Astrocyte of the cerebellum (primary cell): ENCODE results near the gene APLP1.

ENCODE experiments used
- DNase-seq: peaks from one replicate; pipeline ENCODE4 v3.0.0-alpha.2; 2011; ENCODE audit warnings: low read depth
- H3K4me3 ChIP-seq: 2 replicates; pipeline ENCODE4 v1.5.1; 2011; ENCODE audit warnings: mild to moderate bottlenecking, low read depth, low read length, moderate library complexity
- in situ Hi-C: cut with HindIII; loops from 2 replicates; pipeline ENCODE4 v1.10.0; 2017; ENCODE audit warnings: low sequenced_read_pairs
- TF ChIP-seq, protein P1 (sequence below): IDR thresholded peaks from 2 replicates; pipeline ENCODE4 v1.5.1; 2012; ENCODE audit warnings: low read length, low read depth, moderate library complexity, mild to moderate bottlenecking; ENCODE audit errors: missing control alignments

The APLP1 gene

DNA sequence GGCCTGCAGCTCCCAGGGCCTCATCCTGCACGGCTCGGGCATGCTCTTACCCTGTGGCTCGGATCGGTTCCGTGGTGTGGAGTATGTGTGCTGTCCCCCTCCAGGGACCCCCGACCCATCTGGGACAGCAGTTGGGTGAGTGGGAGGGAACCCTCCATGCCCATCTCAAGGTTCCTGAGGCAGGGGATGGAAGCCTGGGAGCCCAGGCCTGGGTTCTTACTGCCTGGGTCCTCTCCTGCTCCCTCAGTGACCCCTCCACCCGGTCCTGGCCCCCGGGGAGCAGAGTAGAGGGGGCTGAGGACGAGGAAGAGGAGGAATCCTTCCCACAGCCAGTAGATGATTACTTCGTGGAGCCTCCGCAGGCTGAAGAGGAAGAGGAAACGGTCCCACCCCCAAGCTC, 3.2 kb downstream of the APLP1 start:
- H3K4me3 ChIP-seq: no peak overlapping the region
- DNase-seq: no peak
- TF ChIP-seq, protein P1, sequence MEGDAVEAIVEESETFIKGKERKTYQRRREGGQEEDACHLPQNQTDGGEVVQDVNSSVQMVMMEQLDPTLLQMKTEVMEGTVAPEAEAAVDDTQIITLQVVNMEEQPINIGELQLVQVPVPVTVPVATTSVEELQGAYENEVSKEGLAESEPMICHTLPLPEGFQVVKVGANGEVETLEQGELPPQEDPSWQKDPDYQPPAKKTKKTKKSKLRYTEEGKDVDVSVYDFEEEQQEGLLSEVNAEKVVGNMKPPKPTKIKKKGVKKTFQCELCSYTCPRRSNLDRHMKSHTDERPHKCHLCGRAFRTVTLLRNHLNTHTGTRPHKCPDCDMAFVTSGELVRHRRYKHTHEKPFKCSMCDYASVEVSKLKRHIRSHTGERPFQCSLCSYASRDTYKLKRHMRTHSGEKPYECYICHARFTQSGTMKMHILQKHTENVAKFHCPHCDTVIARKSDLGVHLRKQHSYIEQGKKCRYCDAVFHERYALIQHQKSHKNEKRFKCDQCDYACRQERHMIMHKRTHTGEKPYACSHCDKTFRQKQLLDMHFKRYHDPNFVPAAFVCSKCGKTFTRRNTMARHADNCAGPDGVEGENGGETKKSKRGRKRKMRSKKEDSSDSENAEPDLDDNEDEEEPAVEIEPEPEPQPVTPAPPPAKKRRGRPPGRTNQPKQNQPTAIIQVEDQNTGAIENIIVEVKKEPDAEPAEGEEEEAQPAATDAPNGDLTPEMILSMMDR: no peak
- in situ Hi-C loops: no loop called here

DNA sequence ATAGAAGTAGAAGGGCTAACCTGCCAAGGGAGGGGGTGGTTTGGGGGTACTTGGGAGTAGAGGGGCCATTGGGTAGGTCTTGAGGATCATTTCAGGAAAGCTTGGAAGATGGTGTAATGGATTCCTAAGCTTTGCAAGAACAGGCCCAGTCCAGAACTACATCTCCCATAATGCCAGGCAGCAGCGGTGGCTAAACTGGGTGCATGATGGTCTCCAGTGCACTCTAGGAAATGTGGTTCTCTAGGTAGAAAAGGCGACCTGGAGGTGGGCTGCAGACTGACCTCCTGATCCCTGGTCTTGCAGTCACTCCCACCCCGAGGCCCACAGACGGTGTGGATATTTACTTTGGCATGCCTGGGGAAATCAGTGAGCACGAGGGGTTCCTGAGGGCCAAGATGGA, 3.8 kb downstream of the APLP1 start:
- H3K4me3 ChIP-seq: no peak overlapping the region
- in situ Hi-C loops: no loop called here
- no peak for DNase-seq
- TF ChIP-seq, protein P1: no peak

DNA sequence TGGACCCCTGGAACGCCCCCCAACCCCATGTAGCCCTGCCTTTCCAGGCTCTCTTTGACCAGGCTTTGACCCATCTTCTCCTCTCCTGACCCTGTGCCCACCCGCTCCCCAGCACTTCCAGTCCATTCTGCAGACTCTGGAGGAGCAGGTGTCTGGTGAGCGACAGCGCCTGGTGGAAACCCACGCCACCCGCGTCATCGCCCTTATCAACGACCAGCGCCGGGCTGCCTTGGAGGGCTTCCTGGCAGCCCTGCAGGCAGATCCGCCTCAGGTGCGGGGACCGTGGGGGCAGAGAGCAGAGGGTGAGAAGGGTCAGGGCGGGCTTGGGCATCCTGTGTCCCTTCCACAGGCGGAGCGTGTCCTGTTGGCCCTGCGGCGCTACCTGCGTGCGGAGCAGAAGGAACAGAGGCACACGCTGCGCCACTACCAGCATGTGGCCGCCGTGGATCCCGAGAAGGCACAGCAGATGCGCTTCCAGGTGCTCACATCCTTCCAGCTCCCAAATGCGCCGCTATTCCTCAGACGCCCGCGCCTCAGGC, 6.1 kb downstream of the APLP1 start:
- DNase-seq: no peak
- H3K4me3 ChIP-seq: no peak overlapping the region
- in situ Hi-C loops: no loop called here
- TF ChIP-seq, protein P1: no peak

DNA sequence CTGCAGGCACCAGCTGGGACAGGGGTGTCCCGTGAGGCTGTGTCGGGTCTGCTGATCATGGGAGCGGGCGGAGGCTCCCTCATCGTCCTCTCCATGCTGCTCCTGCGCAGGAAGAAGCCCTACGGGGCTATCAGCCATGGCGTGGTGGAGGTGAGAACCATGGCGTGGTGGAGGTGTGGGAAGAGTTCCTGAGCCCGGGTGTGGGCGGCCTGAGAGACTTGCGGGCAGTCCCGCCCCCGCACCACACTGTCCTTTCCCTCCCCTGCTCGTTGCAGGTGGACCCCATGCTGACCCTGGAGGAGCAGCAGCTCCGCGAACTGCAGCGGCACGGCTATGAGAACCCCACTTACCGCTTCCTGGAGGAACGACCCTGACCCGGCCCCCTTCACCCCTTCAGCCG, 10.7 kb downstream of the APLP1 start:
- in situ Hi-C loops: no loop called here

DNA sequence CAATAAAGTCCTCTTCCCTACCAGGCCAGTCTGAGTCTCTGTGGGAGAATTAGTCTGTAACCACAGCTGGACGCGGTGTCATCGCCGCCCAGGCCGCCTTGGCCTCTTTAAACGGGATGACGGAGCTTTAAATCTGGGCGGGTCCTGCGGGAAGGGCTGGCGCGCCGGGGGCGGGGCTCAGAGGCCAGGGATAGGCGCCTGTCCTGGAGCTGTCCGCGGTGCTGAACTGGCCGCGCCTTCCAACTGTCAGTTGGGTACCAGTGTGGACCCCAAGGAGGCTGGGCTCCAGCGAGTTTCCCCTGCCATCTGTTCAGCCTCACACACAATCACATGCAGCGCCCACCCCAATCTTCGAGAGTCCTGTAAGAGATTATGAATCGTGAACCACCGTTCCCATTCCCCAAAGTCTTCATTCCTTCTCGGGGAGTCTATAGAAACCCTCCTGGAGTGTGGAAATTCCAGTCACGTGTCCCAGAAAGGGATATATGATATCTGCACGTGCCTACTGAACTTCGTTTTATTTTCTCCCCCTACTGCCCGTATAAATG, 11.5 kb downstream of the APLP1 start:
- in situ Hi-C loops: no loop called here
- TF ChIP-seq, protein P1: no peak
- peak; percentile 47 for DNase-seq
- H3K4me3 ChIP-seq: no peak overlapping the region

More for the DNA sequence above, 10.7 kb downstream of the APLP1 start:
- no peak for DNase-seq
- TF ChIP-seq, protein P1: no peak
- H3K4me3 ChIP-seq: no peak overlapping the region

DNA sequence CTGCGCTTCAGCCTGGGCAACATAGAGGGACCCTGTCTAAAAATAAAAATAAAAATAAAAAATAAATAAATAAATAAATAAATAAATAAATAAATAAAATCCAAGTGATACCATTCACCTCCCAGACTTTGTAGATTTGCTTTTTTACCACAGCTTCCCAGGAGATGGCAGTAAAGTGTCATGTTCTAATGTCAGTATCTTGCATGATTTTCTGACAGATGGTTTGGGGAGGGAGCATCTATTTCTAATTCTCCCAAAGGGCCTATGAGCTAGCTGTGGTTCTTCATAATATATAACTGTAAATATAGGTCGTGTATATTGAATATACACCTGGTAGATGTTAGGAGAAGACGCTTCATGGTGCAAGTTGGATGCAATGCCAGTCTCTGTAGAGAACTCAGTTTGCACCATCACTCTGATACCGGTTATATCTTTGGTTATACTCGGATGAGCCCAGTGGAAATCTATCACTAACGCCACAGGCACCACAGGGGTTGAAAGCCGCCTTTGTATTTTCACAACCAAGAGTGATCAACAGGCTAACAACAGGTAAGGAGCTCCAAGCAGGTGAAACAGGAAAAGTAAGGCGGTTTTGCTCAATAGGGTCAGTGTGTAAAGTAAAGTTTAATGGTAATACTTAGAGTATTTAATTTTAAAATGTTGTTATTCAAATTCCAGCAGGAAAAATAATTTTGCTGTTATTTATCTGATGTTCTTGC, 13.9 kb downstream of the APLP1 start:
- TF ChIP-seq, protein P1: peak; percentile 34
- DNase-seq: peak; percentile 56
- in situ Hi-C loops: no loop called here
- no peak overlapping the region for H3K4me3 ChIP-seq
